Activated CD4-positive, alpha-beta T cell treated with anti-CD3 and anti-CD28 coated beads, Interleukin-2, amount 10 ng/mL, durations not matched to agents 7 days and 5 days (primary cell): Measurements from ENCODE around the gene TRAF7. TPM values are rescaled to one million over a fixed set of nuclear protein-coding genes. Genes with fewer than 3 reads are reported as not detected.
"Not testable (repeated sequence)": the region's sequence is repeated elsewhere in the genome, so short reads cannot be mapped to it uniquely, and the experiment has no call there.

Experiments used
- CTCF ChIA-PET: fragments of 350-600 bp; sonication (Branson Sonifier 250); formaldehyde crosslinking; loops from one replicate; lab custom pipeline; 2021; ENCODE audit warnings: antibody characterized with exemption; lab: Charles Lee
- POLR2A ChIA-PET: fragments of 350-600 bp; sonication (Branson Sonifier 250); formaldehyde crosslinking; loops from one replicate; lab custom pipeline; 2021; ENCODE audit warnings: antibody characterized with exemption; lab: Charles Lee
- DNase-seq: peaks from one replicate; pipeline ENCODE4 v3.0.0-alpha.2; 2020
- H3K27ac Mint-ChIP-seq: one replicate; pipeline ENCODE4 v1.8.0; 2021; ENCODE audit warnings: mild to moderate bottlenecking, moderate library complexity, mixed read lengths
- H3K27me3 Mint-ChIP-seq: one replicate; pipeline ENCODE4 v1.8.0; 2021; ENCODE audit warnings: mixed read lengths
- H3K36me3 Mint-ChIP-seq: one replicate; pipeline ENCODE4 v1.8.0; 2021; ENCODE audit warnings: low read depth, mixed read lengths
- H3K4me1 Mint-ChIP-seq: one replicate; pipeline ENCODE4 v1.8.0; 2021; ENCODE audit warnings: mixed read lengths
- H3K4me3 Mint-ChIP-seq: one replicate; pipeline ENCODE4 v1.8.0; 2021; ENCODE audit warnings: mild to moderate bottlenecking, moderate library complexity, mixed read lengths
- H3K9me3 Mint-ChIP-seq: one replicate; pipeline ENCODE4 v1.8.0; 2021; ENCODE audit warnings: mixed read lengths
- total RNA-seq, 2 experiments: library from RNA; stranded (reverse); gene quantifications; one replicate each; pipeline ENCODE4 v1.2.3, GENCODE V29; 2021

Gene TRAF7
- total RNA-seq, 2 experiments from 2014 or later, result 55.6 to 59.7 TPM

GRCh38 chr16:2198283-2198682, 42.7 kb downstream of the TRAF7 start:
- POLR2A ChIA-PET, result no interaction called here
- CTCF ChIA-PET, result no interaction called here
- DNase-seq, result no peak
- H3K4me3 Mint-ChIP-seq, result no peak overlapping the region
- no peak overlapping the region for H3K27ac Mint-ChIP-seq
- H3K4me1 Mint-ChIP-seq, result peaks cover 4% of the 10 kb centered on the region
- H3K27me3 Mint-ChIP-seq, result peaks cover 43% of the 10 kb centered on the region
- H3K9me3 Mint-ChIP-seq, result no peaks in the 10 kb centered on the region
- no peaks in the 10 kb centered on the region for H3K36me3 Mint-ChIP-seq

GRCh38 chr16:2199095-2199494, 43.5 kb downstream of the TRAF7 start:
- ChIA-PET POLR2A (no interaction called here), CTCF (no interaction called here)
- Mint-ChIP-seq H3K36me3 (no peaks in the 10 kb centered on the region), H3K27me3 (peaks cover 42% of the 10 kb centered on the region), H3K27ac (no peak overlapping the region), H3K9me3 (no peaks in the 10 kb centered on the region), H3K4me1 (peaks cover 9% of the 10 kb centered on the region), H3K4me3 (no peak overlapping the region)
- DNase-seq, result no peak

- ChIA-PET POLR2A (no interaction called here), CTCF (interaction anchor here (0.8 kb wide), 1 partner anchor 23 kb away, joined by 3 read pairs; the partner anchor contains the start of gene E4F1)
- Mint-ChIP-seq H3K4me1 (peaks cover 13% of the 10 kb centered on the region), H3K27ac (no peak overlapping the region), H3K9me3 (no peaks in the 10 kb centered on the region), H3K4me3 (no peak overlapping the region), H3K36me3 (no peaks in the 10 kb centered on the region), H3K27me3 (peaks cover 36% of the 10 kb centered on the region)
- DNase-seq, result no peak
These were observed 44.1 kb downstream of the TRAF7 start for GRCh38 chr16:2199621-2200139.

GRCh38 chr16:2200313-2200712, 44.7 kb downstream of the TRAF7 start:
- ChIA-PET POLR2A (interaction anchor here (0.6 kb wide), 1 partner anchor 778 kb away, joined by 3 read pairs; no protein-coding TSS in a partner anchor), CTCF (interaction anchor here (0.8 kb wide), 1 partner anchor 23 kb away, joined by 3 read pairs; the partner anchor contains the start of gene E4F1)
- no peak for DNase-seq
- Mint-ChIP-seq H3K4me3 (no peak overlapping the region), H3K36me3 (no peaks in the 10 kb centered on the region), H3K27ac (no peak overlapping the region), H3K27me3 (peaks cover 30% of the 10 kb centered on the region), H3K9me3 (no peaks in the 10 kb centered on the region), H3K4me1 (peaks cover 11% of the 10 kb centered on the region)

GRCh38 chr16:2203119-2203688, 47.6 kb downstream of the TRAF7 start:
- peak overlapping the region; percentile 31 for H3K27ac Mint-ChIP-seq
- ChIA-PET CTCF (interaction anchor here (0.8 to 1.3 kb wide), 4 partner anchors 9 to 298 kb away, joined by 3 to 4 read pairs (median 4); no protein-coding TSS in a partner anchor), POLR2A (interaction anchor here (1.0 kb wide), 1 partner anchor 49 kb away, joined by 3 read pairs; no protein-coding TSS in a partner anchor)
- not testable (repeated sequence) for H3K9me3 Mint-ChIP-seq, DNase-seq
- H3K4me1 Mint-ChIP-seq, result peaks cover 24% of the 10 kb centered on the region
- H3K36me3 Mint-ChIP-seq, result peaks cover 13% of the 10 kb centered on the region
- peaks cover 14% of the 10 kb centered on the region for H3K27me3 Mint-ChIP-seq
- H3K4me3 Mint-ChIP-seq, result peak overlapping the region; percentile 69

- Mint-ChIP-seq H3K27ac (peak overlapping the region; percentile 71), H3K27me3 (peaks cover 7% of the 10 kb centered on the region), H3K9me3 (no peaks in the 10 kb centered on the region), H3K4me1 (peaks cover 24% of the 10 kb centered on the region), H3K36me3 (peaks cover 15% of the 10 kb centered on the region), H3K4me3 (peak overlapping the region; percentile 69)
- ChIA-PET POLR2A (no interaction called here), CTCF (interaction anchor here (0.6 kb wide), 1 partner anchor 1774 kb away, joined by 3 read pairs; no protein-coding TSS in a partner anchor)
- DNase-seq, result no peak
These were observed 49.0 kb downstream of the TRAF7 start for GRCh38 chr16:2204416-2205103.

- Mint-ChIP-seq H3K27me3 (peaks cover 4% of the 10 kb centered on the region), H3K36me3 (peaks cover 15% of the 10 kb centered on the region), H3K9me3 (no peaks in the 10 kb centered on the region), H3K4me1 (peaks cover 24% of the 10 kb centered on the region), H3K27ac (peak within 1 kb of the TSS; percentile 87), H3K4me3 (peak within 1 kb of the TSS; percentile 77)
- ChIA-PET CTCF (interaction anchor here (1.4 kb wide), 1 partner anchor 10 kb away, joined by 3 read pairs; the partner anchor contains the start of gene PGP), POLR2A (no interaction called here)
- DNase-seq, result peak; percentile 88
These were observed 49.8 kb downstream of the TRAF7 start, which contains the start of gene MLST8 for GRCh38 chr16:2205104-2205966. Gene MLST8 (plus strand): TSS chr16:2205454. CDS start chr16:2206086, 632 bp downstream.

- H3K27me3 Mint-ChIP-seq, result peaks cover 4% of the 10 kb centered on the region
- POLR2A ChIA-PET, result no interaction called here
- CTCF ChIA-PET, result interaction anchor here (1.4 kb wide), 1 partner anchor 9 kb away, joined by 3 read pairs; the partner anchor contains the start of gene PGP
These were observed 50.4 kb downstream of the TRAF7 start for GRCh38 chr16:2205967-2206313.

GRCh38 chr16:2206420-2206779, 50.8 kb downstream of the TRAF7 start:
- Mint-ChIP-seq H3K36me3 (peaks cover 15% of the 10 kb centered on the region), H3K27ac (peak overlapping the region; percentile 84), H3K4me1 (peaks cover 24% of the 10 kb centered on the region), H3K27me3 (peaks cover 4% of the 10 kb centered on the region), H3K9me3 (no peaks in the 10 kb centered on the region), H3K4me3 (peak overlapping the region; percentile 76)
- DNase-seq, result no peak
- CTCF ChIA-PET, result interaction anchor here (0.6 to 1.4 kb wide), 2 partner anchors 9 to 41 kb away, joined by 3 read pairs; partner anchors contain the start of gene PGP
- POLR2A ChIA-PET, result no interaction called here

More at GRCh38 chr16:2205967-2206313, 50.4 kb downstream of the TRAF7 start:
- peaks cover 24% of the 10 kb centered on the region for H3K4me1 Mint-ChIP-seq
- H3K27ac Mint-ChIP-seq, result peak overlapping the region; percentile 84
- no peak for DNase-seq
- peaks cover 15% of the 10 kb centered on the region for H3K36me3 Mint-ChIP-seq
- peak overlapping the region; percentile 76 for H3K4me3 Mint-ChIP-seq
- H3K9me3 Mint-ChIP-seq, result no peaks in the 10 kb centered on the region

GRCh38 chr16:2206780-2207433, 51.3 kb downstream of the TRAF7 start:
- no peak for DNase-seq
- peaks cover 26% of the 10 kb centered on the region for H3K4me1 Mint-ChIP-seq
- H3K9me3 Mint-ChIP-seq, result no peaks in the 10 kb centered on the region
- ChIA-PET POLR2A (no interaction called here), CTCF (interaction anchor here (0.6 kb wide), 1 partner anchor 40 kb away, joined by 3 read pairs; no protein-coding TSS in a partner anchor)
- H3K36me3 Mint-ChIP-seq, result peaks cover 15% of the 10 kb centered on the region
- peaks cover 3% of the 10 kb centered on the region for H3K27me3 Mint-ChIP-seq
- H3K4me3 Mint-ChIP-seq, result peak overlapping the region; percentile 76
- H3K27ac Mint-ChIP-seq, result peak overlapping the region; percentile 19

- H3K36me3 Mint-ChIP-seq, result peaks cover 16% of the 10 kb centered on the region
- peak overlapping the region; percentile 58 for H3K4me3 Mint-ChIP-seq
- no peak for DNase-seq
- H3K27me3 Mint-ChIP-seq, result no peaks in the 10 kb centered on the region
- no peak overlapping the region for H3K27ac Mint-ChIP-seq
- POLR2A ChIA-PET, result no interaction called here
- peaks cover 36% of the 10 kb centered on the region for H3K4me1 Mint-ChIP-seq
- CTCF ChIA-PET, result interaction anchor here (0.6 kb wide), 1 partner anchor 323 kb away, joined by 4 read pairs; no protein-coding TSS in a partner anchor
- no peaks in the 10 kb centered on the region for H3K9me3 Mint-ChIP-seq
These were observed 52.3 kb downstream of the TRAF7 start for GRCh38 chr16:2207872-2208271.
